ENCODE measurements around the gene CCDC61.
A peak's percentile ranks its signal among the peaks of the same experiment; 100 is the strongest.

CCDC61 gene

DNA sequence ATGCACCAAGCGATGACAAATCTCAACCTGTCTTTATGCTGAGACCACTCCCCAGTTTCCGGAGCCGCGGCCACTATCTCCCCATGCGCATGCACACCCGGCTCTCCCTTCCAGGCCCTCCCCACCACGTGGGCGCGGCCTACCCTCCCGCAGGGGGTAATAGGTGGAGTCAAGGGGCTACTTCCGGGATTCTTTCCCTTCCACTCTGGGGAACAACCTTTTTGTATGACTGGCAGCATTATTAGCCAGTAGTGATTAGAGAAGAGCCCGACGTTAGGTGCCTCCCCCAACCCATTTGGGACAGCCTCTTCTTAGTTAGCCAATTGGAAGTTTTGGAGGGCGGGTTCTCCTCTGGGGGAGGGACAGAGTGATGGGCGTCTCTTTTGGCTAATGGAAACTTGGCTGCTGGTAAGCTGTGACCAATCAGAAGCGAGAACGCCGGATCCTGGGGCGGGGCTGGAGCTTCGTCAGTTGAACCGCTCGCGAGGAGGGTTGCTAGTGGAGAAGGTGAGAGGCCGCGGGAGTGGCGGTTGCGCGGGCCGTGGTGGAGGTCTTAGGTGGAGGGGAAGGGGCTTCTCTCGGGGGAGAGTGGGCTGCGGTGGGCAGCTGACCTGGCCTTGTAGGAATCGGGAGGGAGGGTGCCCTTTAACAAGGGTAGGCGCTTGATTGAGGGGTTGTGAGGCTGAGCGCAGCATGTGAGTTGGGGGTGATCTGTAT lies at the start of gene CCDC61:
Gene CCDC61, plus strand, starts transcription at position 470 of the 717 bp plus-strand sequence. CDS start 7,552 bp downstream, outside the sequence.
- peak; percentile 94 for DNase-seq

DNA sequence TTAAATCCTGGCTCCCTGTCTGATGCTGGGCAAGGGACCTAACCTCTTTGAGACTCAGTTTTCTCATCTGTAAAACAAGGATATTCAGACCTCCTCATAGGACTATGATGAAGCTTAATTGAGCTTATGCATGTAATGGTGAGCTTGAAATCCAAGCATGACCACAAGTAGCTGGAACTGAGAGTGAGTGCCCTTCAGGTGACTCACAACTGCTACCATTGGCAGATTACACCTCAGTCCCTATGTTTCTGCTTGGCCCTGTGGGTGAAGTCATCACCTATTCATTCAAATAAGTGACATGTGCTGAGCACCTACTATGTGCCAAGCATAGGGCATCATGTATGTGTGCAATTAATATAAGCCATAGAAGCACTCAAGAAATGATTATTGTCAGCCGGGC lies 47.3 kb upstream of the CCDC61 start:
- no peak for DNase-seq

DNA sequence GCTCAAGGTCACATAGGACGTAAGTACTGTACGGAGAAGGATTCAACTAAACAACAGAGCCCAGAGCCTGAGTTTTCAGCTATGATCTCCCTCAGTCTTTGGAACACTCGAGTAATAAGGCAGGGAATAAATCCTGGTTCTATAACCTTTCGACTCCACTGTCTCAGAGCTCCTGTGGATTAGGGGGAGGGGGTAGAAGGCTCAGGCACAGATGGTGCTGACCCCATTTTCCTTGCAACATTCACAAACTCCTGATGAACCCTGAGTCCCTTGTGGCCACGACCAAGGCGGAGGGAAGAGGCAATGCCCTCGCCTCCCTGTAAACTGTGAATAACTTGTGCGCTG lies 43.0 kb upstream of the CCDC61 start:
- no peak for DNase-seq

GRCh38 chr19:45952686-45953505 lies 42.4 kb upstream of the CCDC61 start:
- DNase-seq: peak; percentile 64

DNA sequence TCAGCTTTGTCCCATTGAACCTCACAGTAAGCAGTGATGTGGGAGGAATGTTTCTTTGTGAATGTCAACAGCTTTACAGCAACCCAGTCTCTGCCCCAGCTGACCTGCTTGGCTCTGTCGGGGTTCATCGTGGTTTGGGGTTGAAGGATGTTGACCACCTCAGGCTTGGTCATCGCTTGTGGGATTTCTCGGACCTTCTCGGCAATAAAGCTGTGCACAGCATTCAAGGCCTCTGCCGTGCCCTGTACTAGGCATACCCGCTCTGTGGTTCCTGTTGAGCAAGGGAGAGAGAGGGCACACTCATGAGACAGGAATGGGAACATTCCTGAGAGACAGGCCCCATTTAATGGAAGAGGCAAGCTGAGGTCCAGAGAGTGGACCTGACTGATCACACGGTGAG lies 41.6 kb upstream of the CCDC61 start:
- DNase-seq: no peak

DNA sequence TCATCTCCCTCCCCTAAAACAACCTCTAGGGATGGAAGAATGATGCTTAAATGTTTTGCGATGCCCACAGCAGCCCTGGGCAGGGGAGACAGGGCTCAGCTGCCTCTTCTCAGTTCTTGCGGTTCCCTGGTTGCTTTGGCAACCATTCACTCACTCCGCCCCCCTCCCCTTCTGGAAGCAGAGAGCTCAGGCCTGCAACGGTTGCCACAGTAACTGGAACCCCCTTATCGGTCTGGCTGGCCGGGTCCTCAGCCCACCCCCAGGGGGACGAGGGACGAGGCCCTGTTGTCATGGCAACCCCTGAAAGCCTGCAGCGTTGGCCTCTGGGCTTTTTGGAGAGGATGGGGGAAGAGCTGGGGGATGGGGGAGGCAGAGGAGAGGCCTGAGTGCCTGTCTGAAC lies 41.1 kb upstream of the CCDC61 start:
- DNase-seq: no peak

- DNase-seq: no peak
Measured at GRCh38 chr19:45955905-45956608, 39.2 kb upstream of the CCDC61 start.

DNA sequence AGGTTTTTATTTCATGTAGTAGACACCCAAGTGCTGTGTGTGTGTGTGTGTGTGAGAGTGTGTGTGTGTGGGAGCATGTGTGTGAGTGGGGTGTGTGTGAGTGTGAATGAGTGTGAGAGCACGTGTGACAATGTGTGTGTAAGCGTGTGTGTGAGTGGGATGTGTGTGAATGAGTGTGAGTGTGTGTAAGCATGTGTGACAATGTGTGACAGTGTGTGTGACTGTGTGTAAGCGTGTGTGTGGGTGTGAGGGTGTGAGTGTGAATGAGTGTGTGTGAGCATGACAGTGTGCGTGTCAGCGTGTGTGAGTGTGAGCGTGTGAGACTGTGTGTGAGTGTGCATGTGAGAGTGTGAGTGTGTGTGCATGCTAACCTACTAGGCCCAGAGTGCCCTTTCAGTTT lies 36.9 kb upstream of the CCDC61 start:
- DNase-seq: no peak

DNA sequence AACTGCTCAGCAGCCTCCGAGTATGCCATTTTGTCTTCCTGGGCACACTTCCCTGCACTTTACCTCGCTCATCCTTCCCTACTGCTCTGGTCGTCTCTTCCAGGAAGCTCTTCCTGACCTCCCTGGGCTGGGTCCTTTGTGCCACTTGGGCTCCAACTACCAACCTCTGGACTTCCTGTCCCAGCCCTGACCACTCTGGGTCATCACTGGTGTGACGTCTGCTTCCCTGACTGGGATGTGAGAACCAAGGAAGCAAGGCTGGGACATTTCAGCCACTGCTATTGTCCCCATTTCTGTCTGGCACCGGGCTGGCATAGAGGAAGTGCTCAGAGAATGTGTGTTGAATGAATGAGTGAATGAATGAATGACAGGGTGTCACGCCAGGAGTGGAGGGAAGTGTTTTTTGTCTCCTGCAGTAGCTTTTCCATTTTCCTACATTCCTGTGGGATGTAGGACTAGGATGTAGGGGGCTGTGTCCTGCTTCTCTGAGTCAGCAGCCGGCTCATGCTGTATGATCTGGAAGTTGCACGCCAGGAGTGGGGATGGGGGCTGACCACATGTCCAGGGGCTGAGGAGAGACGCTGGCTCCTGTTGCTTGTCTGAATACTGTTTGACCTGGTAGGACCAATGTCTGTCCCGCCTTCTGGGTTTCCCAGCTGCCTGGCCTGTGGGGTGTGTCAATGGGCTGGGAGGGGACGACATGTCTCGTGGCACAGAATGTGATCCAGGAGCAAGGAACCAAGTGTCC lies 36.3 kb upstream of the CCDC61 start:
- DNase-seq: no peak

GRCh38 chr19:45959517-45960025 lies 35.7 kb upstream of the CCDC61 start:
- no peak for DNase-seq

DNA sequence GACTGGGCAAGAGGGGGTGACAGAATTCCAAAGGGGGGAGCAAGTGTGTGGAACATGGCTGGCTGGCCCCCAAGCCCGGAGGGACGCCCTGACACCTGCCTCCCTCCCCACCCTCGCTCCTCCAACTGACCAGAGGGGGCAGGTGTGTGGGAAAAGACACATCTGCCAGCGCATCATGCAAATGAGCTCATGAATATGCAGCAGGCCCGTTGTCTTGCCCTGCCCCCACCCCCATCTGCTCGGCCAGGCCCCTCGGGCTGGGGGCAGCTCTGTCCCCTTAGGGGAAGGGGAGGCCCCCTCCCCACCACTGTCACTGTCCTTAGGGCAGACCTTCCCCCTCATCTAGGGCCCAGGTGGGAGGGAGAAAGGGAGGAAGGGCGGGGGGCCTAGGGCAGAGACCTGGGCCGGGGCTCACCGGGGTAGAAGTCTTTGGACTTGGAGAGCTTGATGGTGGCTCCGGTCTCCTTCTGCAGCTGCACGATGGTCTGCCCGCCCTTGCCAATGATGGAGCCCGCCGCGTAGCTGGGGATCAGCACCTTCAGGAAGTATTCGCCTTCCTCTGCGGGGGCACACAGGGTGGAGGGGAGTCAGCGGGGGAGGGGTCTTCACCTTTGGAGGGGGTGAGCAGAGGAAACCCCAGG lies 34.6 kb upstream of the CCDC61 start:
- no peak for DNase-seq

- no peak for DNase-seq
Measured at GRCh38 chr19:45962021-45962420, 33.2 kb upstream of the CCDC61 start.

DNA sequence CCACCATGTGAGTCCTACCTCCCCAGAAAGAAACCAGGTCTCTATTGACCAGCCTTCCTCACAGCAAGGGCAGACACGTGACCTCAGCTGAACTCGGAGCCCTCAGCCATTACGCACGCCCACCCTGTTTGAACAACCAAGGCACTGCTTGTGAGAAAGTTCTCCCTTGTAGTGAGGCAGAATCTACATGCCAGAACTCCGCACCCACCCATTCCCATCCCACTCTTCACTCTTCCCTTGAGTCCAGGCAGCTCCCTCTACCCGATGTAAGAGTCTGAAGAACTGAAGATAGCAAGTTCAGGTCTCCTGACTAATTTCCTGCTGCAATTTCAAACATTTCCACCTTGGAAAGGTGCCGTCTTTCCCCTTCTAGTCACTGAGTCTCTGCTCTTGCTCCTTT lies 28.0 kb upstream of the CCDC61 start:
- DNase-seq: no peak

DNA sequence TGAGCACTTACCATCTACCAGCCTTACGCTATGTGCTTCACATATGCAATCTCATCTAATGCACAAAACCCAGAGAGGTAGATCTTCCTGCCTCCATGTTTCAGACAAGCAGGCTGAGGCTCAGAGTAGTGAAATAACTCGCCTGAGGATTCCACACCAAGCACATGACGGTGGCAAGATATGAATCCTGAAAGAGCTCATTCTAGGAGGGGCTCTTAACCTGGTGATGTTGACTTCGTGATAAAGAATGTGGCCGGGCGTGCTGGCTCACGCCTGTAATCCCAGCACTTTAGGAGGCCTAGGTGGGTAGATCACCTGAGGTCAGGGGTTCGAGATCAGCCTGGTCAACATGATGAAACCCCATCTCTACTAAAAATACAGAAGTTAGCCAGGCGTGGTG lies 26.6 kb upstream of the CCDC61 start:
- no peak for DNase-seq

GRCh38 chr19:45969676-45970075 lies 25.6 kb upstream of the CCDC61 start:
- DNase-seq: no peak

DNA sequence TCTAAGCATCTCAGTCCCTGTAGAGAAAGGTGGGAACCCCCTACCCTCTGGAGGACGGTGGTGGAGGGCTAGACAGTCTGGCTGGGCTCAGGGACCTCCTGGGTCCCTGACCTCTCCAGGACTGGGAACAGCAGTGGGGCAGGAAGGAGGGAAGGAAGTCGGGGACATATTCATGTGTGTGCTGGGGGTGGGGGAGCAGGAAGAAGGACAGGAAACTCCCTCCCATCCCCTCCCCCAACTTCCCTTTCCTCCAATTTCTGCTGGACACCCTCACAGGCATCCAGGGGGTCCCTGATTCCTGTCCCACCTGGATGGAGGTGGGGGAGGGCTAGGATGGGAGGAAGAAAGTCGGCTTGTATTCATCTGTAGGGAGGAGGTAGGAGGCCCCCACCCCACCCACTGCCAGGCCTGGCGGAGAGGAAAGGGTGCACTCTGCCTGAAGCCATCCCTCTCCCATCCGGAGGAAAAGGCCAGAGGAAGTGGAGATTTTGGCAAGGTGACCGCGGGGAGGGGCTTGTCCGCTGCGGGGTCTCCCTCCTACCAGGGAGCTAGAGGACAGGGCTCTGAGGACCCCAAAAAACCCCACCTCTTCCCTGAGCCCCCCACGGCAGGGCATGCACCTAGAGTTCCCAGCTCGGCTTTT lies 23.9 kb upstream of the CCDC61 start:
- DNase-seq: no peak

DNA sequence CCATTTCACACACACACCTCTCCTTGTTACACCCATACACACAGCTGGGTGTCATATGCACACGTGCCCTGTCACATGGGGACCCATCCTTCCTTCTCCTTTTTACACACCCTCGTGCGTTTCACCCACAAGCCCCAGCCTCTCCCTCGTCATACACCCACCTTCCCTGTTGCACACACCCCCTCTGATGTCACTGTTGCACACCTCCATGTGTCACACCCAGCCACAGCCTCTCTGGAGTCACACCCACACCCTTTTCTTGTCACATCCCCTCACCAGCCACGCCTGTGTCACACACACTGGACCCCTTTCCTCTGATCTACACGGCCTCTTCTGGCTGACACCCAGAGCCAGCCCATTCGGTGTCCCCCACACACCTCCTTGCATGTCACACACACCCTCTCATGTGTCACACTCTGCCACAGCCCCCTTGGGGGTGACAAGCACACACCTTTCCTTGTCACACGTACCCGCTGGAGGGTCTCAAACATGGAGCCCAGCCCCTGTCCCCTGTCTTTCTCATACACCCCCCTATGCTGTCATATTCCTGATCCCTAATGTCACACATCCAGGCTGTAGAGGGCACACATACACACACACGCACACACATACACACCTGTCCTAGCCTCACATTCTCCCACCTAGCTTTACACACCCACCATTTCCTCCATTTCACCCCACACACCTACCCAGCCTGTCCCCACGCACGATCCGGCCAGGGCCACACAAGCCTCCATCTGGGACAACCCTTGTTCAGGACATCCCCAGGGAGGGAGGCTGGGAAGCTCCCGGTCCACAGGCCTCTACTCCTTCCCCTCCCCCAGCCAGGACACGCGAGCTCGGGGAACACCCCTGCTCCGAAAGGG lies 23.0 kb upstream of the CCDC61 start:
- DNase-seq: no peak

GRCh38 chr19:45972947-45973540 lies 22.2 kb upstream of the CCDC61 start:
- DNase-seq: no peak

GRCh38 chr19:45973553-45974338 lies 21.5 kb upstream of the CCDC61 start, which contains the start of gene NOVA2:
Gene NOVA2 (minus strand): TSS chr19:45973865. CDS start chr19:45973351, 514 bp downstream.
- peak; percentile 48 for DNase-seq

Measured in activated CD4-positive, CD25-positive, alpha-beta regulatory T cell treated with anti-CD3 and anti-CD28 coated beads, Interleukin-2, amount 50 U/mL, for 72 hours (primary cell).